GM12872 (cell line): ENCODE measurements around the gene FUT1.

Experiments
- CTCF ChIP-seq: IDR thresholded peaks from 3 replicates; pipeline ENCODE4 v1.5.1; 2011; ENCODE audit warnings: low read depth, mild to moderate bottlenecking, low read length, moderate library complexity; ENCODE audit not compliant: insufficient read depth

FUT1 gene

DNA sequence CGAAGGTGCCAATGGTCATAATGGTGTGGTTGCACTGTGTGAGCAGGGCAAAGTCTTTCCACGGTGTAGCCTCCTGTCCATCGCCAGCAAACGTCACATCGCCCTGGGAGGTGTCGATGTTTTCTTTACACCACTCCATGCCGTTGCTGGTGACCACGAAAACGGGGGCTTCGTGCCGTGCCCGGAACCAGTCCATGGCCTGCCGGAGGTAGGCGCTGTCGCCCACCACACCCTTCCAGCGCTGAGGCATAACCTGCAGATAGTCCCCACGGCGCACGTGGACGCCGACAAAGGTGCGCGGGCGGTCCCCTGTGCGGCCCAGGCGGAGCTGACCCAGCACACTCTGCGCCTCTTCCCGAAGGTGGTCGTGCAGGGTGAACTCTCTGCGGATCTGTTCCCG is 2.1 kb downstream of the FUT1 start:
- TF ChIP-seq CTCF, result no peak

- no peak for TF ChIP-seq CTCF
Observed at GRCh38 chr19:48749571-48750198, 2.8 kb downstream of the FUT1 start.

DNA sequence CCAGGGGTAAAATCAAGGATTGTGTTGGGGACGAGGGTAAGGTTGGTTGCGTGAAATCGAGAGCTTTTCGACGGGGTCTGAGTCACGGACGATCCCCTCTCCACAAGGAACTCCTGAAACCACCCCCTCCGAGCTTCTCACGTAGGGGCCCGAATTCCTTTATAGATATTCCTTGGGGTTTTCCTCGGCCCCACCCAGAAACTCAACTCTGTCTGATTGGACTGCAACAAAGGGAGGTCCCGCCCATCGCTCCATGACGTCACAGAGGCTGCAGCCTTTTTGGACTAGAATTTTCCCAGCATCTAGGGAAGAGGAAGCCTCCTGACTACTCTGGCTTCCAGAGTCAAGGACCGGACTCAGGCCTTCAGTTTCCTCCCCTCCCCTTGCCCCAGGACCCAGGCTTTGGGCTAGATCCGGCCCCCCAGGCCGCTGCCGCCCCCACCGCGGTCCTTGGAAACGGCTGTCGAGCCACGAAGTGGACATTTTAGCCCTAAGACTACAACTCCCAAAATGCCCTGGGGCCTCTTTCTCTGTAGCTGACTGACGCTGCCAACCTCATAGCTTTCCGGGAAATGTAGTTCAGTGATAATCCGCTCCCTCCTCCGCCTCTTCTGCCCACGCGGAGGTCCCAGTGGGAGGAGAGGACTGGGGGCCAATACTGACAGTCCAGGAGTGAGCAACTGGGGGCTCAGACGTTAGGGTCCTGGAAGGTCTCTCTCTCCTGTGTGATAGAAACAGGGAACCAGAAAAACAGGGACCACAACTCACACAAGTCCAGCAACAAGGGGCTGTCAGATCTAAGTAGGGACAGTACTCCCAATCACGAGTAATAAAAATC is 5.5 kb downstream of the FUT1 start, which contains the start of gene IZUMO1:
Gene IZUMO1 (minus strand): TSS at position 172 of the 838 bp plus-strand sequence. CDS start 1,050 bp downstream, outside the sequence.
- TF ChIP-seq CTCF, result no peak

- TF ChIP-seq CTCF, result no peak
Observed at GRCh38 chr19:48746110-48746509, 6.3 kb downstream of the FUT1 start.

- no peak for TF ChIP-seq CTCF
Observed at GRCh38 chr19:48745208-48745995, 7.0 kb downstream of the FUT1 start.

- TF ChIP-seq CTCF, result no peak
Observed at GRCh38 chr19:48742096-48742495, 10.3 kb downstream of the FUT1 start.

DNA sequence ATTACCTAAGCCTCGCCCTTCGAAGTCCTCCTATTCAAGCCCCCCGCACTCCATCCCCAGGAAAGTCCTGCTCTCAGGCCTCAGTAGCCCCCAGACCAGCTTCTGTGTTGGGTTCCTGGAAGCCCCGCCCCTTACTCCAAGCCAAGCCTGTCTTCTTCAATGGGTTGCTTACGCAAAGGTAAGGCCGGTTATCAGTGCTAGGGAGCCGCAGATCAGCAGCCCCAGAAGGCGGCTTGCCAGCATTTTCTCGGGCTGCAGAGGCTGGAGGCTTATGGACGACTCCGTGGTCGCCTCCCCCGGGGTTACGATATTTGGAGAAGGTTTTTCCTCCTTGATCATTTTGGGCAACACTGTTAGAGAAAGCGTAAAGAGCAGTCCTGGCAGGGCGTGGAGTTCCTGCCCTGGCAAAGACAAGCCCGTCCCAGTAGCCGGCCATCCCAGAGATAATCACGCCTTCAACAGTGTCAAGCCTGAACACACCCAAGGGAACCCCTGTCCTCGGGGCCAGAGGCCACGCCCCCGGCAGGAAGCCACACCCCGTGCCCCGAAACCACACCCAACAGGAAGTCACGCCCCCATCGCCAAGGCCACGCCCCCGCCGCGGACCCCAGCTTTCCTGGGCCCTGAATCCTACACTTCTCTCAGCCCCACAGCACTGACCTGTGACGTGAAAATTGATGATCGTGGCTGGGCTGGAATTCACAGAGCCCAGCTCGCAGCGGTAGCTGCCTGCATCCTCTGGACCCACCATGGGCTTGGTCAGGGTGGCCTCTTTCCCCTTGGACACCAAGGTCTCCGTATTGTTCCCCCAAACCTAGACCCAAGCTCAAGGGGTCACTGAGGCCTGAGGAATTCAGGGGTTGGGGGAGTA is 11.1 kb downstream of the FUT1 start:
- no peak for TF ChIP-seq CTCF
